Mucosa of stomach (tissue), 1 donor: Measurements from ENCODE around the gene ADCY10.

Source experiments
- H3K27me3 ChIP-seq: one replicate; pipeline ENCODE4 v1.7.0; 2013; ENCODE audit warnings: mild to moderate bottlenecking, low read length; ENCODE audit not compliant: control insufficient read depth, insufficient read depth
- H3K36me3 ChIP-seq: one replicate; pipeline ENCODE4 v1.7.0; 2013; ENCODE audit warnings: low read length; ENCODE audit not compliant: control insufficient read depth, insufficient read depth
- H3K4me1 ChIP-seq: one replicate; pipeline ENCODE4 v1.7.0; 2013; ENCODE audit warnings: mild to moderate bottlenecking, low read length; ENCODE audit not compliant: control insufficient read depth, insufficient read depth
- H3K4me3 ChIP-seq: one replicate; pipeline ENCODE4 v1.7.0; 2013; ENCODE audit warnings: low read length
- H3K9ac ChIP-seq: one replicate; pipeline ENCODE4 v1.7.0; 2013; ENCODE audit warnings: mild to moderate bottlenecking, low read length, moderate library complexity
- H3K9me3 ChIP-seq: one replicate; pipeline ENCODE4 v1.7.0; 2013; ENCODE audit warnings: mild to moderate bottlenecking, low read length, moderate library complexity; ENCODE audit not compliant: control insufficient read depth
- donor health status: Pancreatic carcinoma.

The ADCY10 gene, protein sequence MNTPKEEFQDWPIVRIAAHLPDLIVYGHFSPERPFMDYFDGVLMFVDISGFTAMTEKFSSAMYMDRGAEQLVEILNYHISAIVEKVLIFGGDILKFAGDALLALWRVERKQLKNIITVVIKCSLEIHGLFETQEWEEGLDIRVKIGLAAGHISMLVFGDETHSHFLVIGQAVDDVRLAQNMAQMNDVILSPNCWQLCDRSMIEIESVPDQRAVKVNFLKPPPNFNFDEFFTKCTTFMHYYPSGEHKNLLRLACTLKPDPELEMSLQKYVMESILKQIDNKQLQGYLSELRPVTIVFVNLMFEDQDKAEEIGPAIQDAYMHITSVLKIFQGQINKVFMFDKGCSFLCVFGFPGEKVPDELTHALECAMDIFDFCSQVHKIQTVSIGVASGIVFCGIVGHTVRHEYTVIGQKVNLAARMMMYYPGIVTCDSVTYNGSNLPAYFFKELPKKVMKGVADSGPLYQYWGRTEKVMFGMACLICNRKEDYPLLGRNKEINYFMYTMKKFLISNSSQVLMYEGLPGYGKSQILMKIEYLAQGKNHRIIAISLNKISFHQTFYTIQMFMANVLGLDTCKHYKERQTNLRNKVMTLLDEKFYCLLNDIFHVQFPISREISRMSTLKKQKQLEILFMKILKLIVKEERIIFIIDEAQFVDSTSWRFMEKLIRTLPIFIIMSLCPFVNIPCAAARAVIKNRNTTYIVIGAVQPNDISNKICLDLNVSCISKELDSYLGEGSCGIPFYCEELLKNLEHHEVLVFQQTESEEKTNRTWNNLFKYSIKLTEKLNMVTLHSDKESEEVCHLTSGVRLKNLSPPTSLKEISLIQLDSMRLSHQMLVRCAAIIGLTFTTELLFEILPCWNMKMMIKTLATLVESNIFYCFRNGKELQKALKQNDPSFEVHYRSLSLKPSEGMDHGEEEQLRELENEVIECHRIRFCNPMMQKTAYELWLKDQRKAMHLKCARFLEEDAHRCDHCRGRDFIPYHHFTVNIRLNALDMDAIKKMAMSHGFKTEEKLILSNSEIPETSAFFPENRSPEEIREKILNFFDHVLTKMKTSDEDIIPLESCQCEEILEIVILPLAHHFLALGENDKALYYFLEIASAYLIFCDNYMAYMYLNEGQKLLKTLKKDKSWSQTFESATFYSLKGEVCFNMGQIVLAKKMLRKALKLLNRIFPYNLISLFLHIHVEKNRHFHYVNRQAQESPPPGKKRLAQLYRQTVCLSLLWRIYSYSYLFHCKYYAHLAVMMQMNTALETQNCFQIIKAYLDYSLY (N-terminal part only)

DNA sequence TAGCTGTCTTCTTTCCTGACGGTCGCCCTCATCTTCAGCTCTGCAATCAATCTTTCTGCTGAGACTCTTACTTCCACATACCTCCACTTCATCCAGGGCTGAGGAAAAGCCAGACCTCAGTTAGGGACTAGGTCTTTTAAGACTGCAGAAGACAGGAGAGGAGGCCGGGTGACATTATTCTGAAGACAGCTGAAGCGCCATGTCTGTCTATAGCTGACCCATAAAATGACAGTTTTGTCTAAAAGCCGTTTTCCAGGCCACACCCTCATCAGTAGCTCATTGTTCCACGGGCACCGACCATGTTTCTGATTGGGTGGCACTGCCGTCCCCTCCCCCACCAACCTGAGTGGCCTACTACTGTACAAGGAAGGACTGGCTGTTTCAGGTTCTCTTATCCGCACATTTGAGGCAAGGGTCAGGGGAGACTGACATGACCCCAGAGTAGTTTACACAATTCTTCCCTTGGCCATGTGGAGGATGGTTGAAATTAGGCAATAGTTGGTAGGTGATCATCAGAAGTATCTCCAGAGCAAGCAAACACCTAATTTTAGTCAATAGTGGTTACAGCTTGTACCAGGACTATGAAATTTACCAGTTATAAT, at the start of gene ADCY10:
ADCY10 (minus strand) TSS at position 240 of the 602 bp plus-strand sequence. CDS start 8,994 bp downstream, outside the sequence.
- Histone ChIP-seq H3K9ac (no peak within 1 kb of the TSS), H3K27me3 (no peaks in the 10 kb centered on the region), H3K4me1 (peaks cover 15% of the 10 kb centered on the region), H3K36me3 (no peaks in the 10 kb centered on the region), H3K9me3 (no peaks in the 10 kb centered on the region), H3K4me3 (no peak within 1 kb of the TSS)

DNA sequence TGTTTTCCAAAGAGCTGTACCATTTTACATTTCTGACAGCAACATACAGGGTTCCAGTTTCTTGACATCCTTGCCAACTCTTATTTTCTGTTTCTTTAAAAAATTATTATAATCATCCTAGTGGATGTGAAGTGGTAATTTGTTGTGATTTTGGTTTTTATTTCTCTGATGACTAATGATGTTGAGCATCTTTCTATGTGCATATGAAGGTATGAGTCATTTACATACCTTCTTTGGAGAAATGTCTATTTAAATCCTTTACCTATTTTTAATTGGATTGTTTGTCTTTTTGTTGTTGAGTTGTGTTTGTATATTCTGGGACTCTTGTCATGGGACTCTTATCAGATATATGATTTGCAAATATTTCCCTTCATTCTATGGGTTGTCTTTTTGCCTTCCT, 43.8 kb upstream of the ADCY10 start:
- Histone ChIP-seq H3K9ac (no peak overlapping the region), H3K27me3 (no peaks in the 10 kb centered on the region), H3K4me1 (no peaks in the 10 kb centered on the region), H3K36me3 (no peaks in the 10 kb centered on the region), H3K4me3 (no peak overlapping the region), H3K9me3 (no peaks in the 10 kb centered on the region)

DNA sequence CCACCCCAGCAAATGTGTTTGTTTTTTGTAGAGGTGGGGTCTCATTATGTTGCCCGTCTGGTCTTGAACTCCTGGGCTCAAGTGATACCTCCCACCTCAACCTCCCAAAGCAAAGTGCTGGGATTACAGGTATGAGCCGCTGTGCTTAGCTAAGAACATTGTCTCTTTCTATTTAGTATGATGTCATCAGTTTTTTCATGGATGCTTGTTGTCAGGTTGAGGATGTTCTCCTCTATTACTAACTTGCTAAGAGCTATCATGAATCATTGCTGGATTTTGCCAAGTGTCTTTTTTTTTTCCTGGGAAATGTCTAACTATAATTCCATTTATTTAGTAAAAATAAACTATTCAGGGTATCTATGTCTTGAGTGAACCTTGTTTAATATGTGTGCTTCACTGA, 42.0 kb upstream of the ADCY10 start:
- Histone ChIP-seq H3K9ac (no peak overlapping the region), H3K4me3 (no peak overlapping the region), H3K9me3 (no peaks in the 10 kb centered on the region), H3K36me3 (no peaks in the 10 kb centered on the region), H3K4me1 (no peaks in the 10 kb centered on the region), H3K27me3 (no peaks in the 10 kb centered on the region)

DNA sequence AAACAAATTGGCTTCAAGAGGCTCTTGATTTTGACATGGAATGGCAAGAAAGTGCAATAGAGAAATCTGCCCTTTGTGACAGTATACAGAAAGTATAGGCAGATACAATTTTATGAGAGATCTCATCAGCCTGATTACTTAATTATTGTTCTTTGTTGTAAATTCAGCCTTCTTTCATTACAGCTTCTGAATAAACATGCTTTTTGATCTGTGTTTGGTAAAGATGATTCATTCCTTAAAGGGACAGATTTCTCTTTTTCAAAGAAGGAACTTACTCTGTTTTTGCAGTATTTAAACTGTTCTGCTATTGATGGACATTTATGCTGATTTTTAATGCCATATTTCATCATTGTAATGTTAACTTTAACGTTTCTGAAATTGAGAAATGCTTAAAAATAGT, 36.6 kb upstream of the ADCY10 start:
- no peaks in the 10 kb centered on the region for H3K27me3 ChIP-seq
- no peak overlapping the region for H3K4me3 ChIP-seq
- H3K4me1 ChIP-seq = no peaks in the 10 kb centered on the region
- no peak overlapping the region for H3K9ac ChIP-seq
- H3K9me3 ChIP-seq = no peaks in the 10 kb centered on the region
- H3K36me3 ChIP-seq = no peaks in the 10 kb centered on the region

DNA sequence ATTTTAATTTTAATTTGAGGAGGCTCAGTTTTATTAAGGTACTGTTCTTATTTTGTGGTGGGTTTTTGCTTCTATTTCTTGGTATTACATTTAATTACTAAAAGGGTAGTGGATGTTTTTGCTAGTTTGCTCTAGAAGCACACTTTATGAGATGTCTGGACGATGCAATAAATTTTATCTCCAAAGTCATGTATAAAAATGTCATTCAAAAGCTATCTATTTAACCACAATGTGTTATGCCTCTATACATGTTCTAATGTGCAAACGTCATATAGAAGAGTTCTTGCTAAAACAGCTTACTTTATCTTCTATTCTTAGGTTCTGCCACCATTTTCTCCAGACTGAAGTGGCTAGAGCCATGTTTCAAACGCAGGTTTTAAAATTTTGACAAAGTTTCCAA, 35.9 kb upstream of the ADCY10 start:
- H3K4me1 ChIP-seq = no peaks in the 10 kb centered on the region
- no peak overlapping the region for H3K4me3 ChIP-seq
- H3K9me3 ChIP-seq = no peaks in the 10 kb centered on the region
- H3K36me3 ChIP-seq = no peaks in the 10 kb centered on the region
- H3K27me3 ChIP-seq = no peaks in the 10 kb centered on the region
- H3K9ac ChIP-seq = no peak overlapping the region

DNA sequence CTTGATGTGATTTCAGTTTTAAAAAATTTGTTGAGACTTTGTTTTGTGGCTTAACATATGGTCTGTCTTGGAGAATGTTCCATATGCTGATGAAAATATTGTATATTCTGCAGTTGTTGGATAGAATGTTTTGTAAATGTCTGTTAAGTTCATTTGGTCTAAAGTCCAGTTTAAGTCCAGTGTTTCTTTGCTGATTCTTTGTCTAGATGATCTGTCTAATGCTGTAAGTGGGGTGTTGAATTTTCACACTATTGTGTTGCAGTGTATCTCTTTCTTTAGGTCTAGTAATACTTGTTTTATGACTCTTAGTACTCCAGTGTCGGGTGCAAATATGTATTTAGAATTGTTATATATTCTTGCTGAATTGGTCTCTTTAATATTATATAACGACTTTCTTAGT, 33.8 kb upstream of the ADCY10 start:
- Histone ChIP-seq H3K9ac (no peak overlapping the region), H3K27me3 (no peaks in the 10 kb centered on the region), H3K4me1 (no peaks in the 10 kb centered on the region), H3K36me3 (no peaks in the 10 kb centered on the region), H3K4me3 (no peak overlapping the region), H3K9me3 (no peaks in the 10 kb centered on the region)

DNA sequence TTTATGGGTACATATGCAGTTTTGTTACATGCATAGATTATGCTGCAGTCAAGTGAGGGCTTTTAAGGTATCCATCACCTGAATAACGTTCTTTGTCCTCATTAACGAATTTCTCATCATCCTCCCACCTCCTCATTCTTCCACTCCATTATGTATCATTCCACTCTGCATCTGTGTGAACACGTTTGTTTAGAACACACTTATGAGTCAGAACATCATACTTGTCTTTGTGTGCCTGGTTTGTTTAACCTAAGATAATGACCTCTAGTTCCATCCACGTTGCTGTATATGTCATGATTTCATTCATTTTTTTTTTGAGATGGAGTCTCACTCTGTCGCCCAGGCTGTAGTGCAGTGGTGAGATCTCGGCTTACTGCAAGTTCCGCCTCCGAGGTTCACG, 29.6 kb upstream of the ADCY10 start:
- Histone ChIP-seq H3K4me3 (no peak overlapping the region), H3K4me1 (no peaks in the 10 kb centered on the region), H3K9ac (no peak overlapping the region), H3K9me3 (no peaks in the 10 kb centered on the region), H3K36me3 (no peaks in the 10 kb centered on the region), H3K27me3 (no peaks in the 10 kb centered on the region)

DNA sequence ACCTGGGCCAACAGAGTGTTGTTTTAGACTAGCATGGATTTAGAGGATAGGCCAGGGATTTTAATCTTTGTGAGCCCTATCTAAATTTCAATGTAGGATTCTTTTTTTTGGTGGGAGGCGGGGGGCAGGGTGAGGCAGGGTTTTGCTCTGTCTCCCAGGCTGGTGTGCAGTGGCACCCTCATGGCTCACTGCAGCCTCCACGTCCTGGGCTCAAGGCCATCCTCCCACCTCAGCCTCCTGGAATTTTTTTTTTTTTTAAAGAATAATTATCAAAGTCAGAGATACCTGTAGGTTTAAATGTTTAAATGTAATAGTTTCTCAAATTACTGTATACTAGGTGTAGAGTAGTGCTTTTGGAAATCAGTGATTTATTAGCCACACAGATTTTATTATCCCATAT, 26.3 kb upstream of the ADCY10 start:
- no peaks in the 10 kb centered on the region for H3K9me3 ChIP-seq
- no peak overlapping the region for H3K9ac ChIP-seq
- no peak overlapping the region for H3K4me3 ChIP-seq

DNA sequence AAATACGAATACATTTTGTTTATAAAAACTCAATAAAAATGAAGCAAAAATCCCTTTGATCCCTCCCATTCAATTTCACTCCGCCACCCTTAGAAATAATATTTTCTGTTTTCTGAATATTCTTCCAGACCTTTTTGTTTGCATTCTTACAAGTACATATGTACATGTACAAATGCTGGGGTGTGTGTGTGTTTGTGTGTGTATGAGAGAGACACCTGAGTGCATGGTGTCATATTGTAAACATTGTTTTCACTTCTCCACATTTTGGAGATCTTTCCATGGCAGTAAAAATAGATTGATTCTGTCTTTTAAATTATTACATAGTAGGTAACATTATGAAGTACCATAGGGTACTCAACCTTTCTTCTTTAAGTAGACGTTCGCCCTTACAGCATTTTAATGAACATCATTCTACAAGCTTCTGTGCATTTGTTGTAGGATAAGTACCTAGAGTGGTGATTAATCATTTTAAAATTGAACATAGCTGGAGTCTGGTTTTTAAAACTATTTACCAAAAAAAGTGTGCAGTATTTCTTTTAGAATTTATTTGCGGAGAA, 24.2 kb upstream of the ADCY10 start:
- Histone ChIP-seq H3K27me3 (no peaks in the 10 kb centered on the region), H3K9ac (peak overlapping the region; percentile 93), H3K36me3 (no peaks in the 10 kb centered on the region), H3K4me3 (no peak overlapping the region), H3K9me3 (no peaks in the 10 kb centered on the region), H3K4me1 (no peaks in the 10 kb centered on the region)

More for the DNA sequence above, 26.3 kb upstream of the ADCY10 start:
- no peaks in the 10 kb centered on the region for H3K4me1 ChIP-seq
- H3K36me3 ChIP-seq = no peaks in the 10 kb centered on the region
- no peaks in the 10 kb centered on the region for H3K27me3 ChIP-seq

DNA sequence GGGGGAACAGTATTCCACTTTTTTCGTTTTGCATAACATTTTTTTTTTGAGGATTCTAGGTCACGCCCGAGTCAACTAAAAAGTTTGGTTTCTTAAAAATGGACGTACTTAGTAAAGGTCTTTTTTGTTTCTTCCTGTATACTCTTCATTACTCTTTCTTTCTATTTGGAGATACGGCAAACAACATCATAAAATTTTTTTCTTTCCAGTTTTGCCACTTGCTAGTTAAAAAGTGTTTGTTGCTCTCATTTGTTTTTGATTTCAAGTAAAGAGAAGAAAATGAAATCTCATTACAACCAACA, 23.7 kb upstream of the ADCY10 start:
- H3K36me3 ChIP-seq = no peaks in the 10 kb centered on the region
- no peaks in the 10 kb centered on the region for H3K9me3 ChIP-seq
- no peaks in the 10 kb centered on the region for H3K4me1 ChIP-seq
- H3K9ac ChIP-seq = peak overlapping the region; percentile 93
- no peaks in the 10 kb centered on the region for H3K27me3 ChIP-seq
- peak overlapping the region; percentile 60 for H3K4me3 ChIP-seq

DNA sequence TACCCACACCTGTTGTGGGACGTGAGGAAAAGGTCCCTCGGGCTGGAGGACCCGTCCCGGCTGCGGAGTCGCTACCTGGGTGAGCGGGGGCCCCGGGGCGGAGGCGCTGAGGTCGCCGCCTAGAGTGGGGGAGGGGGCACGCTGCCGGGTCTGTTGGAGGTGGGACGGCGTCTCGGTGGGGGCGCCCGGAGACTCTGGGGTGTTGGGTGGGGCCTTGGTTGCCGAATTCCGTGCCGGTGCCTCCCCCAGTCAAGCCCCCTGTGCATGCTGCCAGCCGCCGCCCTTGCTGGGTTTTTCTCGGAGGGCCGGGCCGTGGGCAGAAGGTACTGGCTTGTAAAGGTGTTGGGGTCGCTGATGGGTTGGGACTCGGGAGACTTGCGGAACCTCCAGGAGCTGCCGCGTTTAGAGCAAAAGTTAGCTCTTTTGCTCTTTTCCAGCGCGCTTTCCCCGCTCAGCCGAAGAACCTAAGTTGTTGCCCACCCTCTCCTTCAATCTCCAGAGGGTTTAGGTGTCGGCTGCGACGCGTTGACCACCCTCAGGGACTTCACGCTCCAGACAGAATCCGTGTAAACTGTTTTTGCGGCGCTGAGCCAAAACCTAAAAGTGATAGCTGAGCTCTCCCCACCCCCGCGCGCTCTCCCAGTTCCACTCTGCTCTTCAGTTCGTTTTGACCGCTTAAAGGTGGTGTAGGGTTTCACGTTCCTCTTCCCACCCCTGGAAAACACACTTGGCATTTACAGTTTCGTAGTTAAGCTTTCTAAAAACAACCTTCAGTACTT, 23.2 kb upstream of the ADCY10 start, which contains the start of gene MPC2:
MPC2 (minus strand) TSS at position 143 of the 779 bp plus-strand sequence. CDS start 1,231 bp downstream, outside the sequence.
- no peaks in the 10 kb centered on the region for H3K27me3 ChIP-seq
- no peaks in the 10 kb centered on the region for H3K9me3 ChIP-seq
- H3K9ac ChIP-seq = peak within 1 kb of the TSS; percentile 93
- no peaks in the 10 kb centered on the region for H3K36me3 ChIP-seq
- H3K4me1 ChIP-seq = no peaks in the 10 kb centered on the region
- peak within 1 kb of the TSS; percentile 60 for H3K4me3 ChIP-seq
